GM21381 (cell line): ENCODE measurements around the gene PAX5.
"Not testable (repeated sequence)": the region's sequence is repeated elsewhere in the genome, so short reads cannot be mapped to it uniquely, and the experiment has no call there.

Source experiments
- ATAC-seq: cut with Tn5 transposase; IDR thresholded peaks from one replicate; pipeline ENCODE4 v1.9.1; 2021; ENCODE audit warnings: mild to moderate bottlenecking, moderate library complexity; ENCODE audit not compliant: unreplicated experiment

Gene PAX5

DNA sequence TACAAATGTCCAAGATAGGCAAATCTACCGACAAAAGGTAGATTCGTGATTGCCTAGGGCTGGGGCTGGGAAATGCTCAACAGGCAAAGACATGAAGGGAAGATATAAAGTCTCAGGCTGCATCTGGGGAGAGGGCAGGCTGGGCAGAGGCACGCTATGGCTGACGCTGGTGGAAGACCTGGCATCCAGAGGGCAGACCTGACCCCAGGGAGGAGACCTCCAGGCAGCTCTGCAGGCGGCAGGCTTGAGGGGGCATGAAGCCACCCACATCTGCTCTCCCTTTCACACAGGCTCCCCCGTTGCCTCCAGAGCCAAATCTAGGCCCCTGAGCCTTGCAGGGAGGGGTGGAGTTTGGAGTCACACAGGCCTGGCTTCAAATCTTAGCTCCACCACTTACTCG is 145.5 kb downstream of the PAX5 start:
- no peak for ATAC-seq

DNA sequence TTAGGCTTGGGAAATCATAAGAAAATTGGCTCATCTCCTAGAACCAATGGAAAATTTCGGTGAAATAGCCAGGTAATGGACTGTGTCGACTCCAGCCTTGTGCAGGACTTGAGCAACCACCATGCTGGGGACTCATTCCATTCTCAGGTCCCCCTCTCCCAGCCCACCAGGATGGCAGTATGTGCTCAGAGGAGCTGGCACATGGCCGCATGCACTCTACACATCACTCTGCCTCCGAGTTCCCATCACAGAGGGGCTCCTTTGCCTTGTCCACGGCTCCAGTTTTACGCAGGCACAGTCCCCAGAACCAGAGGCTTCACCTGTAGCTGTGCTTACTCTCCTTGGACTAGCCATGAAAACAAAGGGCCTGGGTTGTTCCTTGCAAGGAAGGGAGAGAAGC is 149.3 kb downstream of the PAX5 start:
- ATAC-seq, result no peak

DNA sequence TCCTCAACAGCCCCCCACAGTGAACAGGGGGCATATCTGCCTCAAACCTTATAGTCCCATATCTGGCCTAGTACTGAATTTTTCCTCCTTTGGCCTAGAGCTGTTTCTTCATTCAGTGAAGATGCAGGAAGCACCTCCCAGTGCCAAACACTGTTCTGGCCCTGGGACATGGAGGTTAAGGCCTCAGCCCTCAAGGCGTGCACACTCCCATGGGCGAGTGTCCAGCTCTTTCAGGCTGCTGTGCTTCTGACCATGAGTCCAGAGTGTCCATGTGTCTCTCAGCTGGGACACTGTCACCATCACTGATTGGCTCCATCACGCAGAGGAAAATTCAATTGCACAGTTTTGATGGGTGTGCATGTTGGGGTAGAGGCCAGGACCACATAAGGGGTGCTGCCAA is 151.5 kb downstream of the PAX5 start:
- no peak for ATAC-seq

DNA sequence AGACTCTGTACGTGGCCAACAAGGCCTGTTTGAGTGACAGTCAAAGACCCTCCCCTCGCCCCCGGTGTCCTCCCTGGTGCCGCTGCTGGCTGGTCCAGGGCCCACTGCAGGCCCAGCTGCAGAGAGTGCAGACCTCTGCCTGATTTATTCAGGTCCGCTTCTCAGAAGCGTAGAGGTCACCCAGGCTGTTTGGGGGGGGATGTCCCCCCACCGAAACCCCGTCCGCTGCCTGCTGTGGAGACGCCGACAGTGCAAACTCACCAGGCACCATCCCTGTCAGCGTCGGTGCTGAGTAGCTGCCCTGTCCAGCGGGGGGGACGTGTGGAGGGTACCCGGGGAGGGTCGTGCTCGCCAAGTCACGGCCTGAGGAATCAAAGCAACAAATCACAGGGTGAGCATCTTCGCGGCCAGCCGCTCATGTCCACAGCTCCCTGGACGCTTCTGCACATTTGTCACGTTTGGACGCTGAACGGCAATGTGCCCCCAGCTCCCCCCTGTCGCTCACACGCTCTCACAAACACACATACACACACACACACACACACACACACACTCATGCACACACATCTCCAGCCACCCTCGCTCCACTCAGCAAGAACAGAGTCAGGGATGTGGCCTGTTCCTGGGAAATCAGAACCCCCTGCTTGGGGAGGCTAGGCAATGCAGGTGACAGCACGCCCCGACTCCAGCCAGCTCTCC is 152.2 kb downstream of the PAX5 start:
- no peak for ATAC-seq

DNA sequence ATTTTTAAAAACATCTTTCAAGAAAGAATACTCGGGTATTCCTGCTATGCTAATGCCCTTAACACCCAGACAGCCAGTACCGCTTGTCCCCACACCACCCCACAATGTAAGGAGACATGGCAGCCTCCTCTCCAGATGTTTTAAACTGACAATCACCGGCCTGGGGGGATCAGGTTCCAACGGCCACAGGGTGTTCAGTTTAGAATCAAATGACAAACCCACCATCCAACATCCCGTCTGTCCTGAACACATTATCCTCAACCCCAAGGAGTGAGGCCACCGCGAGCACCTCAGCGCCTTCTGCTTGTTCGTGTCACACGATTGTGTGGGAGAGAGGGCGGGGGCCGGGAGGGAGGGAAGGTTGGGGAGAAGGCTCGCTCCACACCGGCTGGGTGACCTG is 152.8 kb downstream of the PAX5 start:
- ATAC-seq, result no peak

DNA sequence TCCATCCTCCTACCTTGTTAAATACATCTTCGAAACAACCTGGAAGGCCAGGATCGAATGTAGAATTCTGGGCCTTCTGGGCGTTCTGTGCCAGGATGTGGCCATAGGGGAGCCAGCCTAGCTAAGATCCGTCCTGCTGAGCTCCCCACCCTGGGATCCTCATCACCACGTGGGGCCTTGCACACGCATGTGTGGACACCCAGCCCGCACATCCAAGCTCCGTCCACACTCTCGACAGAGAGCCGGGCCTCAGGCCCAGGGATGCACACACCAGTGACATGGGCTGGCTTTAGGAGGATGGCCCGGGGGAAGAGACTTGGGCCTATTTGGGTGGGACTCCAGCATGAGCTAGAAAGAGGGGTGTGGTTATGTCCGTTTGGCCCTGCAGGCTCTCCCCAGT is 154.0 kb downstream of the PAX5 start:
- ATAC-seq, result no peak

DNA sequence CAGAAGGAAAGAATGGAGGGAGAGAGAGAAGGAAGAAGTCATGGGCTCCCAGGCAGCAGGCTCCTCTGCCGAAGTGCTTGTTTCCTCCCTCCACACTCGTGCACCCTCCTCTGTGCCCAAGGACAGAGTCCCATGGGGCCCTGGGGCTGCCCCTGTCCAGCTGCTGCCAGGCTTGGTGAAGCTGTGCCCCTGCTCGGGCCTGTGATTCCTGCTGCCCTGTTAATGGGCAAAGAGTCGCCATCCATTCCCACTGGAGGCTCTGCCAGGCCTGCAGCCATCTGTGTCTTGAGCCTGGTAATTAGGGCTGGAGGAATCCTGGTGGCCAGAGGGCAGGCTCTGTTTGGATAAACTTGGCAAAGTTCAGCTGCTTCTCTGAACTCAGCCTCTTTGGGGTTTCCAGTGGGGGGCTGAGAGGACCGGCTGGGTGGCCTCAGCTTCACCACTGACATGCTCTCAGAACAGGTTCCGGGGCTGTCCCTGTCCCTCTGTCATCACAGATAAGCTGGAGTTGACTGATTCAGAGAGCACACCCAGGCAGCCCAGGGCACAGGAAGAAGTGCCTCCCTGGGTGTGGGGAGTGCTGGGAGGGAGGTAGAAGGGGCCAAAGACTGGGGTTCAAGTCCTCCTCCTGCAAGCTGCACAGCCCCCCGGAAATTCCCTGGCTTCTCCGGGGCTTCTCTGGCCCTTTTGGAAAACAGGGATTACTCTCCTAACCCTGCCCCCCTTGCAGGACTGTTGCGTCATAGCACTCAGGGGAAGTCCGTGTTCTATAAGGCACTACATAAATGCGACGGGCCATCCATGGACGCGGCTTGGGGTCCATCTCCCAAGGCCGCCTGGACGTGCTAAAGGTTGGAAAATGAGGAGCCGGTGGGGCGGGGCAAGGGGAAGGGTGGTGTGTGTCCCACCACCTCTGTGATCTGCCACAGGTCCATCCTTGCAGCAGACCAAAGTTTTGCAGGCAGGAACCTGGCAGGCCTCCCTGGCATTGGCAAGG is 154.8 kb downstream of the PAX5 start:
- ATAC-seq, result peak; percentile 79

DNA sequence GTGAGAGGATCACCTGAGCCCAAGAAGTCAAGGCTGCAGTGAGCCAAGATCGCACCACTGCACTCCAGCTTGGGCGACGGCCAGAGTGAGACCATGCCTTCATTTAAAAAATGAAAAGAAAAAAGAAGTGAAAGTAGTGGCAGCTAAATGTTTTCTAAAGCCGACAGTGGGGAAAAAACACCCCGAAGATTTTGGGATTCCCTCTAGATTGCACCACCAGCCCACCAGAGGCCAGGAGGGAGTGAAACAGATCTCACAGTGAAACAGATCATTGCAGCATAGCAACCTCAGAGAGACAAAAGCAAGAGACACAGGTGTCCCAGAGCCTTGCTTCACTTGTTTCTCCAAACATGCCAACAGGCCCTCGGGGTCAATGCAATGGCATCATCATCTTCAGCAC is 156.8 kb downstream of the PAX5 start:
- no peak for ATAC-seq

DNA sequence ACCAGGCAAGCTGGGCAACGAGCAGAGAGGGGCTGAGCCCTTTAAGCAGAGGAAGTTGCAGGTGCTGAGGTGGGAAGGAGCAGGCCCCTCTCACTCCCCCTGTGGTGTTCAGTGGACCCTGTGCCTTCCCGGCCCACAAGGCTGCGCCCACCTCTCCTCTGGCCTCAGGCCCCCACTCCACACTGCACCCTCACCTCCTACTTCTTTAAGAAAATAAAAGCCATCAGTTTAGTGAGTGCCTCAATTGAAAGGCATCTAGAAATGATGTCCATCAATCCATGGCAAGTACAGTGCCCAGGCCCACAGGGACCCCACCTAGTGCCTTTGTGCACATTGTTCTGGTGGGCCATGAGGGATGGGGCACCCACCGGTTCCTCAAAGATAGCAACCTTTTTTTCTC is 158.0 kb downstream of the PAX5 start:
- ATAC-seq, result no peak

DNA sequence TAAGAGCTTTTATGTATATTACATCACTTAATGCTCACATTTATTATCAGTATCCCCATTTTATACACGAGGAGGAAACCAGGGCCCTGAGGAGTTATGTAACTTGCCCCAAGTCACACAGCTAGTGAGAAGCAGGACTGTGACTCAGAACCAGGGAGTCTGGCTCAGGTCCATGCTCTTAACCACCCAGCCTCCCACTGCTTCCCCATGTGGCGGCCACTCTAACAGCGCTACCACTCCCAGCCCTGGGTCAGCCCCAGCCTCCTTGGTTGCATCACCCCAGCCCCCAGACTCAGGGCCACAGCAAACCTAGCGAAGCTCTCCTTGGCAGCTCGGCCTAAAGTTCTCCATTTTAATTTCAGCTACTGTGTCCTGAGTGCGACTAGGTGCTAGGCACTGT is 159.1 kb downstream of the PAX5 start:
- ATAC-seq, result no peak

DNA sequence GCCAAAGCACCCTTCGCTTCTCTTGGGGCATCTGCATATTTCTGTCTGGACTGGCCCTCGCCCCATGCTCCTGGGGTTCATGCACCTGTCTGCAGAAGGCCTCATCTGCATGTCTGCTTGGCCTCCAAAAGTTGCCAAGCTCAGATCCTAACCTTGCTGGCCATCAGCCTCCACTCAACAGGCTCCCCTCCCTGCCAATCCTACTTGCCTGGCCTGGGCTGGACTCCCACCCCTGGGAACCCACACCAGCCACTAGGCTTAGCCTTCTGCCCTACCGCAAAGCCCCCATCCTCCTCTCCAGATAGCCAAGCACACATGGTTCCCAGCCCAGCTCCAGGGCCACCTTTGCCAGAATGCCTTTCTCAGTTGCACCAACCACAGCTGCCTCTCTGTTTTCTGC is 159.8 kb downstream of the PAX5 start:
- no peak for ATAC-seq

DNA sequence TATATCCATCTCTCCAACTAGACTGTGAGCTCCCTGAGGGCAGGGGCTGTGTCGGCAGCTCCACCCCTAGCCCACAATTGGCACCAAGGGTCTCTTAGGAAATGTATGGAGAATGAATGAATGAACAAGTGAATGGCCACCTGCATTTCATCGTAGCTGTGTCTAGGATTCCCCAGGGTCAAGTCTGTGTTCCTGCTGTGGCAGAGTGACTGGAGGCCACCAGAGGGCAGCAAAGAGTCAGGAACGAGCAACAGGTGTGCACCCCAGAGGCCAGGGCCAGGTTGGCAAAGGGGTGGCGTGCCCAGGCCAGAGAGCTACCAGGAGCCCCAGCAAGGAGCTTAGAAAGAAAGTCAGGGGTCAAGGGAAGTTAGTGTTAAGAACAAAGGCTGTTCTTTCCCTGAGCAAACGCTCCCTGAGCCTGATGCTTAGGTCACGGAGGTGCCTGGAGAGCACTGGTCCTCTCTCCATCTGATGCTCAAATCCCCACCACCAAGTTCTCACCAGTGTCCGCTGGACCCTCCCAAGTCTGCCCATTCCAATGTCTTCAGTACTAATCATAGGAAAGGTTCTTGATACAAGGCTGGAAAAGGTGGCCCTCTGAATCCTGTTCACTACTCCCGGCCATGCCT is 160.7 kb downstream of the PAX5 start:
- ATAC-seq, result no peak

DNA sequence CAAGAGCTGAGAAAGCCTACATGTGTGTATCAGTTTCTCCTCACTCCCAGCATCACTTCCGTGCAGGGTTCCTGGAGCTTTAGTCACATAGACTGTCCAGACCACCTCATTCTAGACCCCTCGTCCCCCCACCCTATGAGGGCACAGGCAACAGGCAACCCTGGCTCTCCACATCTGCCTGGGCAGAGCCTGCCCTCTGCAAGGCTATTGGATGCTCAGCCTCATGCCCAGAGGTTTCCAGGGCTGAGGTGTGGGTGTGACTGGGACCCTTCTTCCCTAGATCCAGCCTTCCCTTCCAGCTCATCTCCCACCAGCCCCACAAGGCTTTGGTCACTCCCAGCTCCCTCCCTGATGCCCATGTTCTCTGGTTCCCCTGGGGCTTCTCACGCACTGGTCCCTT is 161.4 kb downstream of the PAX5 start:
- ATAC-seq, result no peak

DNA sequence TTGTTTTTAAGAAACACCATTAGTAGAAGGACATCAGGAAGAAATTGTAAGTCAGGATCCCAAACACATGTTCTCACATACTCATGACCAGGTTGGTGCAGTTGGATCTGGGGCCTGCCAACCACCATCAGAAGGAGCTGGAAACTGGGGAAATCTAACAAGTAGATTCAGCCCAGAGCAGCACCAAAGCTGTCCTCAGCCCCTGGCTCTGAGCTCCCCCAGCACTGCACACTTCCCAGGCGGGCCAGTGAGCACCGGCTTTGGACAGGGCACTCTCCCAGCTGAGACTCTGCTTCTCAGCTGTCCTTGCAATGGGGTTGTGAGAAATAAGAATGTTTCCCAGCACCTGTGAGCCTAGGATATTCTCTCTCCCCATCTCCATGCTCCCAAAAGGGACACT is 162.5 kb downstream of the PAX5 start:
- ATAC-seq, result no peak

DNA sequence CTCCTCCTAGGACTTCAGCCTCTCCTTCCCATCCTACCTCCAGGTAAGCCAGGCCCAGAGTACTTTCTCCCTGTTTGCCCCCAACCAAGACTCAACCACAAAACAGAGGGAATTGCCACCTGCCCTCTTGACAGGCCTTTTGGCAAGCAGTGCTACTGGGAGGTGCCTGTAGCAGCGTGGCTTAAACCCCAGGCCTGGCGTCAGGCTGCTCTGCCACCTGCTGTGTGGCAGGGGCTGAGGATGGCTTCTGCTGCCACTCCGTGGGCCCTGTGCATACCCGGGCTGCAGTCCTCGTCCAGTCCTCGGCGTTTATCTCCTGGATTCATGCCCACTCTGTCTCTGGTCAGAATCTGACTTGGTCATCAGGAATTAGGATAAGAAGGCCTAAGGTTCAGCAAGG is 163.1 kb downstream of the PAX5 start:
- no peak for ATAC-seq

DNA sequence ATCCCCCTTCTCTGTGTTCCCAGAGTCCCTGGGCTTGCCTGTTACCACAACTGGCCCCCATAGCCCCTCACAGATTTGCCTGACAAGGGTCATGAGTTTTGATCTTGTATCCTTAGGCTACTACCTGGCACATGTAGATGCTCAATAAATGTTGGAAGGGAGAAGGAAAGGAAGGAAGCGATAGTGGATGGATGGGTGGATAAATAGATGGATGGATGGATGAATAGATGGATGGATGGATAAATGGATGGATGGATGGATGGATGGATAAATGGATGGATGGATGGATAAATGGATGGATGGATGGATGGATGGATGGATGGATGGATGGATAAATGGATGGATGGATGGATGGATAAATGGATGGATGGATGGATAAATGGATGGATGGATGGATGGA is 164.5 kb downstream of the PAX5 start:
- ATAC-seq, result not testable (repeated sequence)

DNA sequence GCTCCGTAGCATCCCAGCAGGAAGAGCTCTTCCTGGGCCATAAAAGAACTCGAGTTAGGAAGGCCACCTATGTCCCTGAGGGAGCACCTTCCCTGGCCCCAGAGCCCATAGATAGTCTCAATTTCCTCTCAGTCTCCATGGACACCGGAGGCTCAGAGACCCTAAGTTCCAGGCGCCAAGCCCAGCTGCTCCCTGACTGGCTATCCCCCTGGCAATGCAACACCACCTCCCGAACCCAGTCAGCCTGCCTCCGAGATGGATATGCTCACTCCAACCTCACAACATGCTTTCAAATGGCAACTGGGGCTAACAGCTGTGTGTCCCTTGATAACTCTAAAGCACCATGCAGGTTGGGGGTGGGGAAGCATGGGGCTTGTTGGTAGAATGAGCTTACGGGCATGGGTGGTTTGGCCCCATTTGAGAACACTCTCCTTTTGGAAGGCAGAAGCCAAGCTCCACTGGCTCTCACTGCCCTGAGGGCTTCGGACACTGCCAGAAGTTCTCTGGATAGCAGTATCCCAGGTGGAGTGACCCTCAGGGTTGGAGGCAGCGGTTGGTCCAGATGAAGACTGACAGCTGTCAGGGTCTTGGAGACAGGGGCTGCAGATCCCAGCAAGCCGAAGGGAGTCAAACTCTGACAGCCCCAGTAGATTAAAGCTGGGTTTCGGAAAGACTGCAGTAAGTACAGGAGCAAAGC is 165.3 kb downstream of the PAX5 start:
- ATAC-seq, result no peak

DNA sequence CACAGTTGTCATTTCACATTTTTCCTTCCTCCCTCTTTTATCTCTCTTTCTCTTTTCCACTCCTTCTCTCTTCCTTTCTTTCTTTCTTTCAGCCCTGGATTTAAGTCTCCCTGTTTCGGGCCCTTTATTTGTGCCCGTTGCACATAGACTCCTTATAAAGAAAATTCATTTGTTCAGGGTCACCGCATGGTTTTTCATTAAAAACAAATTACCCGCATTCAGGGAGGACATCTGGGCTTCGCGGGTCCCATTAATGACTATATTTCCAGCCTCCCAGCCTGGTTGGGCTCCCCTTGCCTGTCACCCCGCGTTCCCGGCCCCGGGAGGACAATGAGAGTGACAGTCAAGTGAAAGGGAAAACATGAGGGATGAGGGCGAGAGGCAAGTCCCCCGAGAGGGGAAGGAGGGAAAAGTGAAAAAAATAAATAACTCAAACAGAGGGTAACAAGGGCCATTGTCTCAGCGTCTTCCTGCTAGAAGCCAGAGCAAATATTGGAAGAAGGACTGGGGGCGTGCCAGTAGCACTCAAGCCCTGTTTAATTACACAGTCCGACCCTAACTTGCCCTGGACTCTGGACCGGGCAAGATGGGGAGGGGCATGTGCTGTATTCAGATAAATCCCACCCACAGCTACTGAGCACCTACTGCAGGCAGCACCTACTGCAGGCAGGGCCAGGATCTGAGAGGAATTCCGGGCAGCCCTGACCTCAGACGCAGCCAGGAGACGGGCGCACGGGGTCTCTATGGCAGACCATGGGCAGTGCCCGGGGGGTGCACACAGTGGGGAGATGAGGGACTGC is 166.2 kb downstream of the PAX5 start:
- no peak for ATAC-seq

DNA sequence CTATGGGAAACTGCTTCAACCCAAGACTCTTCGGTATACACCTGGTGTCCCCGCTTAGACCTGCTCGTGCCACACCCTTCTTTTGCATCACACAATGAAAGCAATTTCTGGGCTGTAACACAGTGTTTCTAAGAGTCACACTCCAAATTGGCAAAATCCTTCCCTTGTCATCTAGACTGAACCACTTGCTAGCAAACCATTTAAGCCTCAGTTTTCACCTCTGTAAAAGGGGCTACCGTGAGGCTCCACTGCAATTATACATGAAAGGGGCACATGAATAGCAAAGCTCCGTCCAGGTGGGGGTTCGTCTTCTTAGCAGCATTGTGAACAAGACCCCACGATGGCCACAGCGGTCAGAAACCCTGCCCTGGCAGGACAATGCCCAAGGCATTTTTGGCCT is 166.8 kb downstream of the PAX5 start:
- ATAC-seq, result no peak

DNA sequence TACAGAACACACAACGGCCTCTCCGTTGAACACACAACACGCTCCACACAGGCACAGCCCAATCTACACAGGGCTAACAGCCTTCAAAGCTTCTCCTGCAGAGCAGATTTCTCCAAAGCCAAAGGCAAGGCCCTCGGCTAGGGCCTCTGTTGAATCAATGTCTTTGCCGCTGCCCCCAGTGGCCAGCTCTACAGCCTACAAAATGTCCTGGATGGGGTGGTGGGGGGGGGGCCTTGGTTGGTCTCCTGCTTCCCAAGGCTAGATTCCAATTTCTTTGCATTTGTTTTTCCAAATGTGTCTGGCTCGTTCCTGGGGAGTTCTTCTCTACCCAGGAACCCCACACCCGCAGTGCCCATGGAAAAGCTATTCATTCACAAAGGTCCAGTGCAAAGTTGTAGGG is 167.2 kb downstream of the PAX5 start:
- no peak for ATAC-seq
